HepG2 (cell line): ENCODE measurements around the gene PCIF1. TPM values are rescaled to one million over a fixed set of nuclear protein-coding genes. Genes with fewer than 3 reads are reported as not detected.

Source experiments
- BORCS8-MEF2B ChIP-seq: sonication (generic); formaldehyde crosslinking; IDR thresholded peaks from 2 replicates; pipeline ENCODE4 v1.8.0; 2022; ENCODE audit warnings: mild to moderate bottlenecking, missing genetic modification reagents
- CREM ChIP-seq, 2 experiments: sonication (generic) in 1 of 2; formaldehyde crosslinking in 1 of 2; IDR thresholded peaks; 2 replicates each; pipeline versions ENCODE4 v1.4.0 to v1.6.1; 2016 to 2020; ENCODE audit warnings: antibody characterized with exemption in 1 of 2, mild to moderate bottlenecking in 1 of 2, missing genetic modification reagents in 1 of 2
- FOSL2 ChIP-seq: sonication (generic); formaldehyde crosslinking; IDR thresholded peaks from 2 replicates; pipeline ENCODE4 v1.4.0; 2020; ENCODE audit warnings: missing genetic modification reagents
- KAT8 ChIP-seq: IDR thresholded peaks from 2 replicates; pipeline ENCODE4 v1.6.1; 2016; ENCODE audit warnings: missing genetic modification reagents, missing compliant biosample characterization
- MTA1 ChIP-seq: sonication (generic); formaldehyde crosslinking; IDR thresholded peaks from 2 replicates; pipeline ENCODE4 v1.4.0; 2020; ENCODE audit warnings: missing genetic modification reagents, mild to moderate bottlenecking, borderline replicate concordance
- MYC ChIP-seq: sonication (generic); formaldehyde crosslinking; IDR thresholded peaks from 2 replicates; pipeline ENCODE4 v1.9.0; 2021; ENCODE audit warnings: missing genetic modification reagents, borderline replicate concordance
- NFKB2 ChIP-seq: sonication (generic); formaldehyde crosslinking; IDR thresholded peaks from 2 replicates; pipeline ENCODE4 v1.4.0; 2020; ENCODE audit warnings: missing genetic modification reagents, borderline replicate concordance
- NR2F2 ChIP-seq: IDR thresholded peaks from 2 replicates; pipeline ENCODE4 v1.6.1; 2012; ENCODE audit warnings: low read depth, inconsistent platforms, borderline replicate concordance
- PBX2 ChIP-seq: IDR thresholded peaks from 2 replicates; pipeline ENCODE4 v1.6.1; 2016; ENCODE audit warnings: control low read depth
- PLRG1 ChIP-seq: fragments of 450-650 bp; conservative IDR thresholded peaks from 2 replicates; pipeline ENCODE4 v1.6.1; 2016
- TAF15 ChIP-seq: fragments of 200-400 bp; formaldehyde crosslinking; IDR thresholded peaks from one replicate; pipeline ENCODE4 v1.6.1; 2018; ENCODE audit warnings: mild to moderate bottlenecking, low read depth, low read length; ENCODE audit not compliant: poor library complexity, severe bottlenecking
- ZNF230 ChIP-seq: sonication (generic); formaldehyde crosslinking; IDR thresholded peaks from 2 replicates; pipeline ENCODE4 v1.4.0; 2020; ENCODE audit warnings: mild to moderate bottlenecking, missing genetic modification reagents
- ZNF34 ChIP-seq: sonication (generic); formaldehyde crosslinking; IDR thresholded peaks from 2 replicates; pipeline ENCODE4 v1.4.0; 2020; ENCODE audit warnings: mild to moderate bottlenecking, missing genetic modification reagents, borderline replicate concordance
- ZNF570 ChIP-seq: sonication (generic); formaldehyde crosslinking; IDR thresholded peaks from 2 replicates; pipeline ENCODE4 v1.4.0; 2020; ENCODE audit warnings: mild to moderate bottlenecking, missing genetic modification reagents, borderline replicate concordance
- ZNF605 ChIP-seq: sonication (generic); formaldehyde crosslinking; IDR thresholded peaks from 2 replicates; pipeline ENCODE4 v1.8.0; 2022; ENCODE audit warnings: mild to moderate bottlenecking, missing genetic modification reagents
- ZNF878 ChIP-seq: sonication (generic); formaldehyde crosslinking; IDR thresholded peaks from 2 replicates; pipeline ENCODE4 v1.8.1; 2023; ENCODE audit warnings: mild to moderate bottlenecking, missing genetic modification reagents, moderate library complexity
- ZSCAN30 ChIP-seq: sonication (generic); formaldehyde crosslinking; IDR thresholded peaks from 2 replicates; pipeline ENCODE4 v1.5.0; 2020; ENCODE audit warnings: mild to moderate bottlenecking, missing genetic modification reagents
- polyA plus RNA-seq, 8 experiments: library from polyadenylated mRNA; depleted of rRNA in 3 of 8; stranded (reverse) in 7 of 8; unstranded in 1 of 8; fragments of >200 nt; fragmentation: Illumina TruSeq in 4 of 8; extraction: Trizol in 4 of 8; gene quantifications; 2 replicates each; pipeline versions ENCODE4 v1.2.1 to v1.2.3, GENCODE V29; 2011 to 2016; ENCODE audit warnings: low read depth in 4 of 8, missing spikeins in 1 of 8, mixed read lengths in 1 of 8; ENCODE audit not compliant: insufficient read depth in 1 of 8
- total RNA-seq, 5 experiments: library from RNA; depleted of rRNA; stranded (reverse); fragments of >200 nt; fragmentation: Illumina TruSeq; extraction: Trizol; gene quantifications; 2 replicates each; pipeline ENCODE4 v1.2.3, GENCODE V29; 2016; ENCODE audit warnings: low read depth in 1 of 5
- TF ChIP-seq, protein P1 (sequence below): sonication (generic); formaldehyde crosslinking; IDR thresholded peaks from 2 replicates; pipeline ENCODE4 v1.5.1; 2020; ENCODE audit warnings: mild to moderate bottlenecking, missing genetic modification reagents, moderate library complexity
- TF ChIP-seq, protein P2 (sequence below): sonication (generic); formaldehyde crosslinking; IDR thresholded peaks from 2 replicates; pipeline ENCODE4 v1.4.0; 2020; ENCODE audit warnings: missing genetic modification reagents
- TF ChIP-seq, protein P3 (sequence below): sonication (generic); formaldehyde crosslinking; conservative IDR thresholded peaks from 2 replicates; pipeline ENCODE4 v1.4.0; 2020; ENCODE audit warnings: missing genetic modification reagents
- TF ChIP-seq, protein P4 (sequence below): sonication (generic); formaldehyde crosslinking; IDR thresholded peaks from 2 replicates; pipeline ENCODE4 v1.8.0; 2022; ENCODE audit warnings: missing genetic modification reagents, low read depth, mild to moderate bottlenecking, borderline replicate concordance

PCIF1 gene
- total and polyA plus RNA-seq, 2 of the 13 experiments (the other 11 are each of a cell fraction or from before 2014, with no cell fraction given) = 20.9 to 24.4 TPM

GRCh38 chr20:45925821-45926506 lies 8.5 kb upstream of the PCIF1 start (continued):
- TF ChIP-seq, protein P1, sequence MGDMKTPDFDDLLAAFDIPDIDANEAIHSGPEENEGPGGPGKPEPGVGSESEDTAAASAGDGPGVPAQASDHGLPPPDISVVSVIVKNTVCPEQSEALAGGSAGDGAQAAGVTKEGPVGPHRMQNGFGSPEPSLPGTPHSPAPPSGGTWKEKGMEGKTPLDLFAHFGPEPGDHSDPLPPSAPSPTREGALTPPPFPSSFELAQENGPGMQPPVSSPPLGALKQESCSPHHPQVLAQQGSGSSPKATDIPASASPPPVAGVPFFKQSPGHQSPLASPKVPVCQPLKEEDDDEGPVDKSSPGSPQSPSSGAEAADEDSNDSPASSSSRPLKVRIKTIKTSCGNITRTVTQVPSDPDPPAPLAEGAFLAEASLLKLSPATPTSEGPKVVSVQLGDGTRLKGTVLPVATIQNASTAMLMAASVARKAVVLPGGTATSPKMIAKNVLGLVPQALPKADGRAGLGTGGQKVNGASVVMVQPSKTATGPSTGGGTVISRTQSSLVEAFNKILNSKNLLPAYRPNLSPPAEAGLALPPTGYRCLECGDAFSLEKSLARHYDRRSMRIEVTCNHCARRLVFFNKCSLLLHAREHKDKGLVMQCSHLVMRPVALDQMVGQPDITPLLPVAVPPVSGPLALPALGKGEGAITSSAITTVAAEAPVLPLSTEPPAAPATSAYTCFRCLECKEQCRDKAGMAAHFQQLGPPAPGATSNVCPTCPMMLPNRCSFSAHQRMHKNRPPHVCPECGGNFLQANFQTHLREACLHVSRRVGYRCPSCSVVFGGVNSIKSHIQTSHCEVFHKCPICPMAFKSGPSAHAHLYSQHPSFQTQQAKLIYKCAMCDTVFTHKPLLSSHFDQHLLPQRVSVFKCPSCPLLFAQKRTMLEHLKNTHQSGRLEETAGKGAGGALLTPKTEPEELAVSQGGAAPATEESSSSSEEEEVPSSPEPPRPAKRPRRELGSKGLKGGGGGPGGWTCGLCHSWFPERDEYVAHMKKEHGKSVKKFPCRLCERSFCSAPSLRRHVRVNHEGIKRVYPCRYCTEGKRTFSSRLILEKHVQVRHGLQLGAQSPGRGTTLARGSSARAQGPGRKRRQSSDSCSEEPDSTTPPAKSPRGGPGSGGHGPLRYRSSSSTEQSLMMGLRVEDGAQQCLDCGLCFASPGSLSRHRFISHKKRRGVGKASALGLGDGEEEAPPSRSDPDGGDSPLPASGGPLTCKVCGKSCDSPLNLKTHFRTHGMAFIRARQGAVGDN (CRISPR knock-in tag) = peak; percentile 26; the same call in 1 of the 2 replicates
- TF ChIP-seq ZSCAN30 = no peak
- TF ChIP-seq ZNF570 = no peak
- no peak for TF ChIP-seq KAT8 (CRISPR knock-in tag)
- no peak for TF ChIP-seq CREM (IDR thresholded peaks at IDR 0.05)
- TF ChIP-seq CREM (CRISPR knock-in tag; IDR thresholded peaks at IDR 0.05) = no peak
- TF ChIP-seq NFKB2 = no peak
- peak; percentile 34; the same call in 1 of the 2 replicates for TF ChIP-seq ZNF605 (CRISPR knock-in tag)
- no peak for TF ChIP-seq BORCS8-MEF2B (CRISPR knock-in tag)
- 0 out of 2 replicates have a peak, but pooled peaks have one; percentile 18 for TF ChIP-seq ZNF878 (CRISPR knock-in tag)
- TF ChIP-seq MTA1 = peak; percentile 82; the same call in 1 of the 2 replicates
- no peak for TF ChIP-seq TAF15
- TF ChIP-seq, protein P2, sequence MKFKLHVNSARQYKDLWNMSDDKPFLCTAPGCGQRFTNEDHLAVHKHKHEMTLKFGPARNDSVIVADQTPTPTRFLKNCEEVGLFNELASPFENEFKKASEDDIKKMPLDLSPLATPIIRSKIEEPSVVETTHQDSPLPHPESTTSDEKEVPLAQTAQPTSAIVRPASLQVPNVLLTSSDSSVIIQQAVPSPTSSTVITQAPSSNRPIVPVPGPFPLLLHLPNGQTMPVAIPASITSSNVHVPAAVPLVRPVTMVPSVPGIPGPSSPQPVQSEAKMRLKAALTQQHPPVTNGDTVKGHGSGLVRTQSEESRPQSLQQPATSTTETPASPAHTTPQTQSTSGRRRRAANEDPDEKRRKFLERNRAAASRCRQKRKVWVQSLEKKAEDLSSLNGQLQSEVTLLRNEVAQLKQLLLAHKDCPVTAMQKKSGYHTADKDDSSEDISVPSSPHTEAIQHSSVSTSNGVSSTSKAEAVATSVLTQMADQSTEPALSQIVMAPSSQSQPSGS = no peak
- TF ChIP-seq ZNF230 (CRISPR knock-in tag) = no peak; the same call in 1 of the 2 replicates
- no peak for TF ChIP-seq PLRG1
- TF ChIP-seq ZNF34 (CRISPR knock-in tag) = no peak
- TF ChIP-seq, protein P3, sequence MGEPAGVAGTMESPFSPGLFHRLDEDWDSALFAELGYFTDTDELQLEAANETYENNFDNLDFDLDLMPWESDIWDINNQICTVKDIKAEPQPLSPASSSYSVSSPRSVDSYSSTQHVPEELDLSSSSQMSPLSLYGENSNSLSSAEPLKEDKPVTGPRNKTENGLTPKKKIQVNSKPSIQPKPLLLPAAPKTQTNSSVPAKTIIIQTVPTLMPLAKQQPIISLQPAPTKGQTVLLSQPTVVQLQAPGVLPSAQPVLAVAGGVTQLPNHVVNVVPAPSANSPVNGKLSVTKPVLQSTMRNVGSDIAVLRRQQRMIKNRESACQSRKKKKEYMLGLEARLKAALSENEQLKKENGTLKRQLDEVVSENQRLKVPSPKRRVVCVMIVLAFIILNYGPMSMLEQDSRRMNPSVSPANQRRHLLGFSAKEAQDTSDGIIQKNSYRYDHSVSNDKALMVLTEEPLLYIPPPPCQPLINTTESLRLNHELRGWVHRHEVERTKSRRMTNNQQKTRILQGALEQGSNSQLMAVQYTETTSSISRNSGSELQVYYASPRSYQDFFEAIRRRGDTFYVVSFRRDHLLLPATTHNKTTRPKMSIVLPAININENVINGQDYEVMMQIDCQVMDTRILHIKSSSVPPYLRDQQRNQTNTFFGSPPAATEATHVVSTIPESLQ (CRISPR knock-in tag) = no peak
- TF ChIP-seq MYC (CRISPR knock-in tag) = no peak
- TF ChIP-seq FOSL2 (CRISPR knock-in tag) = no peak; the same call in 1 of the 2 replicates
- TF ChIP-seq, protein P4, sequence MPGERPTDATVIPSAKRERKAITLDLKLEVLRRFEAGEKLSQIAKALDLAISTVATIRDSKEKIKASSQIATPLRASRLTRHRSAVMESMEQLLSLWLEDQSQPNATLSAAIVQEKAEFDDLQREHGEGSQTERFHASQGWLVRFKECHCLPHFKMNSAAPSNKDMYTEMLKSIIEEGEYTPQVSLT = no peak
- no peak for TF ChIP-seq PBX2
- TF ChIP-seq NR2F2 = no peak
